Erythroblast (primary cell): ENCODE measurements around the gene DNAJC11.

Source experiments
- GATA1 ChIP-seq: IDR thresholded peaks from 2 replicates; pipeline ENCODE4 v1.6.1; 2011; ENCODE audit warnings: low read depth, mild to moderate bottlenecking, control low read depth, low read length, moderate library complexity
- POLR2A ChIP-seq: IDR thresholded peaks from 2 replicates; pipeline ENCODE4 v1.6.1; 2011; ENCODE audit warnings: mild to moderate bottlenecking, low read length

- no peak for TF ChIP-seq POLR2A
- no peak for TF ChIP-seq GATA1
Observed at GRCh38 chr1:6638226-6638625, 63.4 kb downstream of the DNAJC11 start.
